Mucosa of descending colon (tissue), 3 donors: ENCODE results near the gene AZGP1. TPM values are rescaled to one million over a fixed set of nuclear protein-coding genes. Genes with fewer than 3 reads are reported as not detected.

ENCODE experiments used
- ATAC-seq: fragments of 200-7000 bp; cut with Tn5 transposase; one replicate; pipeline ENCODE4 v1.9.1; 2020; ENCODE audit warnings: mild to moderate bottlenecking, moderate library complexity
- DNase-seq, 3 donors: peaks; one replicate each; pipeline ENCODE4 v3.0.0-alpha.2; 2020
- H3K36me3 ChIP-seq: fragments of 200-600 bp; one replicate; pipeline ENCODE4 v1.8.0; 2021; ENCODE audit warnings: low read depth, mild to moderate bottlenecking
- H3K4me1 ChIP-seq: fragments of 200-600 bp; one replicate; pipeline ENCODE4 v1.8.0; 2021; ENCODE audit warnings: low read depth, mild to moderate bottlenecking
- H3K4me3 ChIP-seq: fragments of 200-600 bp; one replicate; pipeline ENCODE4 v1.8.0; 2021; ENCODE audit warnings: mild to moderate bottlenecking
- H3K9me3 ChIP-seq: fragments of 200-600 bp; one replicate; pipeline ENCODE4 v1.8.0; 2021; ENCODE audit warnings: mild to moderate bottlenecking
- intact Hi-C, 2 donors: fragments of 100-400 bp; cut with DNase I in 1 of 2; cut with micrococcal nuclease in 1 of 2; formaldehyde crosslinking; loops; one replicate each; pipeline versions ENCODE4 v1.11.0 to v1.11.1; 2022; cut with DNase I, micrococcal nuclease
- total RNA-seq, 3 donors: library from RNA; stranded (reverse); fragmentation: NEBNext Ultra II Directional in 2 of 3; extraction: Animal tissue kit (Norgen Biotek cat#: 25700) in 2 of 3; gene quantifications; one replicate each; pipeline versions ENCODE4 v1.2.1 to v1.2.4, GENCODE V29; 2021 to 2023
- TF ChIP-seq, protein P1 (sequence below): fragments of 200-600 bp; IDR thresholded peaks from one replicate; pipeline ENCODE4 v1.8.0; 2022; ENCODE audit warnings: antibody characterized with exemption, mild to moderate bottlenecking
- donor health status: DM: no; HTN: no; CAD: no; lungs with moderate emphysema.
- donor health status: DM: no; HTN: no; CAD: no.
- donor health status: DM: no; HTN: yes; CAD: no.

Gene AZGP1
- total RNA-seq, 3 donors from 2014 or later: 3.8 to 7.9 (median 6.0) TPM

DNA sequence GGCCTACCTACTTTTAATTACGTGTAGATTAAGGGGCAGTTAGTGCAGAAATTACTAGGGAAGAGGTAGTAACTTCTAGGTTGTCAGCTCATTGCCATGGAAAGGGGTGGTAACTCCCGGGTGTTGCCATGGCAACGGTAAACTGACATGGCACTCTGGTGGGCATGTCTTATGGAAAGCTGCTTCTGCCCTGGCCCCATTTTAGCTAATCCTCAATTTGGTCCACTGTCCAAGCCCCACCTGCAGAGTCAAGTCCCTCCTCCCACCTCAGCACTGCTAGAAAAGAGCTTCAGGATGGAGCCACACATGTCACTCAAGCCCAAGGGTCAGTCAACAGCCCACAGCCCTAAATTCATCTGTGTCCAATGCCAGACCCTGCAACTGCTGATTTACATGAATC is 32.1 kb upstream of the AZGP1 start:
- Histone ChIP-seq H3K36me3 (no peaks in the 10 kb centered on the region), H3K4me3 (no peak overlapping the region), H3K4me1 (peaks cover 15% of the 10 kb centered on the region), H3K9me3 (no peaks in the 10 kb centered on the region)
- DNase-seq (no peak), ATAC-seq (no peak)
- TF ChIP-seq, protein P1, sequence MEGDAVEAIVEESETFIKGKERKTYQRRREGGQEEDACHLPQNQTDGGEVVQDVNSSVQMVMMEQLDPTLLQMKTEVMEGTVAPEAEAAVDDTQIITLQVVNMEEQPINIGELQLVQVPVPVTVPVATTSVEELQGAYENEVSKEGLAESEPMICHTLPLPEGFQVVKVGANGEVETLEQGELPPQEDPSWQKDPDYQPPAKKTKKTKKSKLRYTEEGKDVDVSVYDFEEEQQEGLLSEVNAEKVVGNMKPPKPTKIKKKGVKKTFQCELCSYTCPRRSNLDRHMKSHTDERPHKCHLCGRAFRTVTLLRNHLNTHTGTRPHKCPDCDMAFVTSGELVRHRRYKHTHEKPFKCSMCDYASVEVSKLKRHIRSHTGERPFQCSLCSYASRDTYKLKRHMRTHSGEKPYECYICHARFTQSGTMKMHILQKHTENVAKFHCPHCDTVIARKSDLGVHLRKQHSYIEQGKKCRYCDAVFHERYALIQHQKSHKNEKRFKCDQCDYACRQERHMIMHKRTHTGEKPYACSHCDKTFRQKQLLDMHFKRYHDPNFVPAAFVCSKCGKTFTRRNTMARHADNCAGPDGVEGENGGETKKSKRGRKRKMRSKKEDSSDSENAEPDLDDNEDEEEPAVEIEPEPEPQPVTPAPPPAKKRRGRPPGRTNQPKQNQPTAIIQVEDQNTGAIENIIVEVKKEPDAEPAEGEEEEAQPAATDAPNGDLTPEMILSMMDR: no peak
- intact Hi-C loops: no loop called here

DNA sequence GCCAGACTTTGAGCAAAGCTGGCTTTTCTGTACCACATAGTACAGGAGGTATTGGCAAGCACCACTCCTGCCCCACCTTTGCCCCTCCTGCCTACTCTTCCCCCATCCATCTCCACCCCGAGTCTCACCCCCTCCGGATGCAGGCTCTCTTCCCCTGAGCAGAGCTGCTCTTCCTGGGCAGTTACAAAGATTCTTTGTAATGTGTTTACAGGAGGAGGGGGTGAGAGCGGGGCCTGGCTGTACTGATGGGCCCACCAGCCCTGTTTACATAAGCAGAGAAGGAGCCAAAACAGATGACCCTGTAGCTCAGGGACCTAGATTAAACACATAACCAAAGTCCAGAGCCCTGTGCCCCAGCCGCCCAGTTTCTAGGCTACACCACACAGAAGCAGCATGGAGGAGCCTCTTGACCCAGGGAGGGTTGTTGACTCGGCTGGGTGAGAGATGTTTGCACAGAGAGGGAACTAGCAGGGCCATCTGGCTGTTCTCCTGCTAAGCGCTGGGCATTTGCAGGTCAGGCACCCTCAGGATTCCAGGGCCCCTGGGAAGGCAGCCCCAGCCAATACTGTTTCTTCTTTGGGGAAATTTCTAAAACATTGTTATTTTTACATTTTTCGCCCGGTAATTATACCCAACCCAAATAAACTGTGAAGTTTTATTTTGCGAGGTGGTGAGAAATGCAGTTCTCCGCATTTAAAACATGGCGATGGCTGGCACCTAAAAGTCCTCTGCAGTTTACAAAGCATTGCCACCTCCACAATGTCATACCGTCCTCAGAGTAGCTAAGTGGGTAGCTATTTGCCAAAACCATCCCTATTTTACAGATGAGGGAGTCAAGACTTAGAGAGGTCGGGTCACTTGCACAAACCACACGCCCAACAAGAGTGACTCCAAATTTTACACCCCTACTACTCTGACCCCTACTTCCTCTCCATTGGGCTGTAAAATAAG is 28.2 kb upstream of the AZGP1 start:
- TF ChIP-seq, protein P1: no peak
- peak; percentile 85 for ATAC-seq
- Histone ChIP-seq H3K4me3 (no peak overlapping the region), H3K36me3 (no peaks in the 10 kb centered on the region), H3K4me1 (peaks cover 12% of the 10 kb centered on the region), H3K9me3 (no peaks in the 10 kb centered on the region)
- peak; percentile 72 to 78 (median 75) for DNase-seq
- intact Hi-C loops: no loop called here

DNA sequence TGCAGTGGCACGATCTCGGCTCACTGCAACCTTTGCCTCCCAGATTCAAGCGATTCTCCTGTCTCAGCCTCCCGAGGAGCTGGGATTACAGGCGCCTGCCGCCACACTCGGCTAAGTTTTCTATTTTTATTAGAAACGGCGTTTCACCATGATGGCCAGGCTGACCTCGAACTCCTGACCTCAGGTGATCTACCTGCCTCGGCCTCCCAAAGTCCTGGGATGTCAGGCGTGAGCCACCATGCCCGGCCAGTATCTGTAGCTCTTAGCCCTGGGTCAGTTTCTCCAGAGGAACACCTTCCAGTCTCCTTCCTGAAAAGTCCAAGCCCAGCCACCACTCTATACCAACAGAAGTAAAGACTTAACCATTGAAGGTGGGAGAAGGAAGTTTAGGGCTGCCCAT is 24.4 kb upstream of the AZGP1 start:
- intact Hi-C loops: no loop called here
- peaks cover 9% of the 10 kb centered on the region for H3K4me1 ChIP-seq
- no peak for DNase-seq

DNA sequence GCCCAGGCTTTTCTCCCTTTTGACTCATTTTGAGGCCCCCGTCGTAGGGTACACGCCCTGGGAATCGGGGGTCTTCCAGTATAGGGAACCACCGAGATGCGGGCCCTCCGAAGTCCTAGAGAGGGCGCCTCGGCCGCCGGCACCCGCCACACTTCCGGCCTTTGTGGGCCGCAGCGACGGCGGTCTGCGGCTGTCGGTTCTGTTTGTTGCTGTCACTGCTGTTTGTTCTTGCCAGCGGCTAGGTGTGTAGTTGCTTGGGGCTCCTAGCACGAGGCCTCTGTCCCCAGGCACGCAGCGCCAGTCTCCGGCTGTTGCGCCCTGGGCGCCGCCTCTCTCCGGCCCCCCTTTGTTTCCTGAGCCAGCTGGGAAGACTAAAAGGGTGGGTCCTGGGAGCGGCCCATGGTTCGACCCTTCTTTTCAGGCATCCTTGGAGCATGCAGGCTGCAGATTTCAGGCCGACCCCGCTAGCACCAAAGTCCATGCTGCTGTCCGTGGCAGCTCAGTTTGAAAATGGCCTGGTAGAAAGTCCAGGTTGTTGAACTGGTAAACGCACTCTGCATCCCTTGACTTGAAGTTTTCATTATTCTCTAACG is 21.8 kb upstream of the AZGP1 start:
- peak overlapping the region; percentile 18 for H3K4me3 ChIP-seq
- H3K9me3 ChIP-seq: no peaks in the 10 kb centered on the region
- intact Hi-C loops: loop anchor here in 1 of 2 donors (10.0 kb wide), 1 partner anchor 57 kb away; no protein-coding TSS in a partner anchor
- TF ChIP-seq, protein P1: no peak
- DNase-seq (peak; percentile 70 to 80 (median 80)), ATAC-seq (peak; percentile 85)
- H3K4me1 ChIP-seq: peaks cover 5% of the 10 kb centered on the region
- no peaks in the 10 kb centered on the region for H3K36me3 ChIP-seq

More for the DNA sequence above, 24.4 kb upstream of the AZGP1 start:
- no peaks in the 10 kb centered on the region for H3K36me3 ChIP-seq
- no peaks in the 10 kb centered on the region for H3K9me3 ChIP-seq
- H3K4me3 ChIP-seq: no peak overlapping the region
- TF ChIP-seq, protein P1: no peak
- no peak for ATAC-seq

DNA sequence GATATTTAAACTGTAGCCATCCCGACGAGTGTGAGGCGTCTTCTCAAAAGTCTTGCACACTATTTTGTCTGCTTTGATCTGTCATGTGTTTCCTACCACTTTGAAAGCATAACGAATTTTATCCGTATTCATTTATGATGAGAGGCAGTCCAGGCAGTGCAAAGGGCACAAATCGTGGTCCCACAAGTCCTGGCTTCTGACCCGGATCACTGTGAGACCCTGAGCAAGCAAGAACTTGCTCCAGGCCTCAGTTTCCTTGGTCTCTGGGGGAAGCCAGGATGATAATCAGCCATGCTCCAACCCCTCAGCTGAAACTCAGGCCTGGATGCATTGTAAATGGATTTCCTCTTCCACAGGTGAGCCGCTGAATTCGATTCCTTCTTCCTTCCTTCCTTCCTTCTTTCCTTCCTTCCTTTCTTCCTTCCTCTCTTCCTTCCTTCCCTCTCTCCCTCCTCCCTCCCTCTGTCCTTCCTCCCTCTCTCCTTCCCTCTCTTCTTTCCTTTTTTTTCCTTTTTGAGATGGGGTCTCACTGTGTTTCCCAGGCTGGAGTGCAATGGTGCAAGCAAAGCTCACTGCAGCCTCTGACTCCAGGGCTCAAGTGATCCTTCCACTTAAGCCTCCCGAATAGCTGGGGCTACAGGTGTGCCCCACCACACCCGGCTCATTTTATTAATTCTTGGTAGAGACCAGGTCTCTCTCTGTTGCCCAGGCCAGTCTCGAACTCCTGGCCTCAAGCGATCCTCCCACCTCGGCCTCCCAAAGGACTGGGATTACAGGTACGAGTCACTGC is 21.1 kb upstream of the AZGP1 start:
- H3K9me3 ChIP-seq: no peaks in the 10 kb centered on the region
- DNase-seq (no peak), ATAC-seq (no peak)
- H3K4me1 ChIP-seq: peaks cover 5% of the 10 kb centered on the region
- TF ChIP-seq, protein P1: no peak
- intact Hi-C loops: loop anchor here in 1 of 2 donors (10.0 kb wide), 1 partner anchor 58 kb away; no protein-coding TSS in a partner anchor
- H3K4me3 ChIP-seq: no peak overlapping the region
- no peaks in the 10 kb centered on the region for H3K36me3 ChIP-seq
